Cardiac muscle cell (in vitro differentiated cells and primary cell): ENCODE measurements around the gene DNAI4. TPM values are rescaled to one million over a fixed set of nuclear protein-coding genes. Genes with fewer than 3 reads are reported as not detected.

ENCODE experiments used
- DNase-seq, 2 donors: peaks; one replicate each; pipeline versions ENCODE4 v3.0.0 to v3.0.0-alpha.2; 2010 to 2017; ENCODE audit warnings: low read depth in 1 of 2, low spot score in 1 of 2
- H3K27ac ChIP-seq: fragments of 200-600 bp; sonication (generic); 2 replicates; pipeline ENCODE4 v1.5.1; 2016
- H3K27me3 ChIP-seq: fragments of 200-600 bp; sonication (generic); 2 replicates; pipeline ENCODE4 v1.6.0; 2016; ENCODE audit warnings: control low read depth
- H3K36me3 ChIP-seq: fragments of 200-600 bp; sonication (generic); 2 replicates; pipeline ENCODE4 v1.5.1; 2016; ENCODE audit warnings: control low read depth
- H3K4me1 ChIP-seq: fragments of 200-600 bp; sonication (generic); 2 replicates; pipeline ENCODE4 v1.8.1; 2017; ENCODE audit warnings: low read depth, mild to moderate bottlenecking, mixed run types
- H3K4me3 ChIP-seq: fragments of 200-600 bp; sonication (generic); 2 replicates; pipeline ENCODE4 v1.5.1; 2016; ENCODE audit warnings: mild to moderate bottlenecking
- H3K9me3 ChIP-seq: fragments of 200-600 bp; sonication (generic); 2 replicates; pipeline ENCODE4 v1.5.1; 2017; ENCODE audit warnings: low read depth, mild to moderate bottlenecking, control low read depth
- CTCF ChIP-seq: IDR thresholded peaks from 2 replicates; pipeline ENCODE4 v1.5.1; 2012; ENCODE audit warnings: low read depth, mild to moderate bottlenecking, low read length
- polyA plus RNA-seq: library from polyadenylated mRNA; unstranded; fragments of >200 nt; fragmentation: Nextera tagmentation; extraction: Ambion mirVana; gene quantifications from 2 replicates; pipeline ENCODE4 v1.2.1, GENCODE V29; 2016
- total RNA-seq: library from RNA; depleted of rRNA; stranded (reverse); fragments of >200 nt; gene quantifications from 2 replicates; pipeline ENCODE4 v1.2.3, GENCODE V29; 2016

The DNAI4 gene
- total and polyA plus RNA-seq, 2 experiments from 2014 or later: 5.1 to 14.2 TPM

GRCh38 chr1:66951513-66951912 lies 26.9 kb upstream of the DNAI4 start:
- no peak for TF ChIP-seq CTCF
- H3K27me3 ChIP-seq: no peaks in the 10 kb centered on the region
- H3K36me3 ChIP-seq: peaks cover 36% of the 10 kb centered on the region
- peak in 1 of 2 donors; percentile 51 for DNase-seq
- H3K27ac ChIP-seq: no peak overlapping the region
- no peak overlapping the region for H3K4me3 ChIP-seq
- H3K9me3 ChIP-seq: no peaks in the 10 kb centered on the region
- no peaks in the 10 kb centered on the region for H3K4me1 ChIP-seq

- H3K4me3 ChIP-seq: no peak overlapping the region
Observed at GRCh38 chr1:66947267-66947666, 22.6 kb upstream of the DNAI4 start.

GRCh38 chr1:66945316-66945715 lies 20.7 kb upstream of the DNAI4 start:
- H3K36me3 ChIP-seq: peaks cover 36% of the 10 kb centered on the region
- H3K27ac ChIP-seq: no peak overlapping the region
- no peak for DNase-seq
- no peaks in the 10 kb centered on the region for H3K27me3 ChIP-seq
- H3K4me1 ChIP-seq: no peaks in the 10 kb centered on the region
- H3K4me3 ChIP-seq: no peak overlapping the region
- no peak for TF ChIP-seq CTCF
- H3K9me3 ChIP-seq: no peaks in the 10 kb centered on the region

More at GRCh38 chr1:66947267-66947666, 22.6 kb upstream of the DNAI4 start:
- no peak for DNase-seq
- Histone ChIP-seq H3K36me3 (peaks cover 44% of the 10 kb centered on the region), H3K9me3 (no peaks in the 10 kb centered on the region), H3K27ac (no peak overlapping the region), H3K4me1 (no peaks in the 10 kb centered on the region), H3K27me3 (no peaks in the 10 kb centered on the region)
- no peak for TF ChIP-seq CTCF

GRCh38 chr1:66944330-66945274 lies 19.9 kb upstream of the DNAI4 start:
- Histone ChIP-seq H3K27me3 (no peaks in the 10 kb centered on the region), H3K4me1 (no peaks in the 10 kb centered on the region), H3K27ac (no peak overlapping the region), H3K36me3 (peaks cover 33% of the 10 kb centered on the region), H3K9me3 (no peaks in the 10 kb centered on the region), H3K4me3 (no peak overlapping the region)
- peak in 1 of 2 donors; percentile 79 for DNase-seq
- no peak for TF ChIP-seq CTCF

- TF ChIP-seq CTCF: no peak
- Histone ChIP-seq H3K27me3 (no peaks in the 10 kb centered on the region), H3K36me3 (peaks cover 27% of the 10 kb centered on the region), H3K4me3 (no peak overlapping the region), H3K9me3 (no peaks in the 10 kb centered on the region), H3K4me1 (peaks cover 1% of the 10 kb centered on the region), H3K27ac (no peak overlapping the region)
- DNase-seq: no peak
Observed at GRCh38 chr1:66943361-66943969, 18.8 kb upstream of the DNAI4 start.
